HCT116 (cell line): Measurements from ENCODE around the gene LHX4.

ENCODE experiments used
- CEBPB ChIP-seq: IDR thresholded peaks from 2 replicates; pipeline ENCODE4 v1.6.1; 2012; ENCODE audit warnings: low read depth
- EGR1 ChIP-seq: IDR thresholded peaks from 2 replicates; pipeline ENCODE4 v1.6.1; 2012; ENCODE audit warnings: low read depth
- EZH2 ChIP-seq: fragments of 200-600 bp; sonication (generic); IDR thresholded peaks from 2 replicates; pipeline ENCODE4 v1.6.1; 2017; ENCODE audit warnings: antibody characterized with exemption, mixed run types
- EZH2phosphoT487 ChIP-seq: fragments of 200-600 bp; IDR thresholded peaks from 2 replicates; pipeline ENCODE4 v1.6.1; 2018; ENCODE audit warnings: antibody characterized with exemption, borderline replicate concordance
- POLR2A ChIP-seq: IDR thresholded peaks from 2 replicates; pipeline ENCODE4 v1.7.0; 2011; ENCODE audit warnings: borderline replicate concordance; ENCODE audit not compliant: insufficient read depth, insufficient read length; ENCODE audit errors: extremely low read depth
- POLR2AphosphoS5 ChIP-seq: IDR thresholded peaks from 2 replicates; pipeline ENCODE4 v1.6.1; 2011; ENCODE audit warnings: mild to moderate bottlenecking, low read depth, low read length, moderate library complexity
- SIN3A ChIP-seq: IDR thresholded peaks from 2 replicates; pipeline ENCODE4 v1.6.1; 2012; ENCODE audit warnings: low read depth
- SP1 ChIP-seq: IDR thresholded peaks from 2 replicates; pipeline ENCODE4 v1.6.1; 2012; ENCODE audit warnings: low read depth
- TCF7L2 ChIP-seq: IDR thresholded peaks from 2 replicates; pipeline ENCODE4 v1.7.0; 2011; ENCODE audit warnings: borderline replicate concordance, inconsistent platforms; ENCODE audit not compliant: insufficient read depth, insufficient read length; ENCODE audit errors: extremely low read depth
- YY1 ChIP-seq: IDR thresholded peaks from 2 replicates; pipeline ENCODE4 v1.6.1; 2011; ENCODE audit warnings: low read length, low read depth, moderate library complexity, mild to moderate bottlenecking; ENCODE audit not compliant: insufficient replicate concordance; ENCODE audit errors: extremely low read depth
- TF ChIP-seq, protein P1 (sequence below), 3 experiments: fragments of 200-600 bp in 1 of 3; sonication (generic) in 1 of 3; IDR thresholded peaks in 2 of 3; conservative IDR thresholded peaks in 1 of 3; 2 replicates each; pipeline ENCODE4 v1.5.1; 2012 to 2017; ENCODE audit warnings: low read depth in 2 of 3, low read length in 2 of 3, antibody characterized with exemption in 1 of 3, borderline replicate concordance in 1 of 3, control low read depth in 1 of 3, mild to moderate bottlenecking in 1 of 3, mixed read lengths in 1 of 3, mixed run types in 1 of 3, moderate library complexity in 1 of 3; ENCODE audit not compliant: insufficient read depth in 1 of 3
- TF ChIP-seq, protein P2 (sequence below): IDR thresholded peaks from 2 replicates; pipeline ENCODE4 v1.6.1; 2012; ENCODE audit warnings: low read depth
- TF ChIP-seq, protein P3 (sequence below): IDR thresholded peaks from 2 replicates; pipeline ENCODE4 v1.6.1; 2011; ENCODE audit warnings: mild to moderate bottlenecking, low read length, moderate library complexity; ENCODE audit not compliant: insufficient replicate concordance; ENCODE audit errors: extremely low read depth

DNA sequence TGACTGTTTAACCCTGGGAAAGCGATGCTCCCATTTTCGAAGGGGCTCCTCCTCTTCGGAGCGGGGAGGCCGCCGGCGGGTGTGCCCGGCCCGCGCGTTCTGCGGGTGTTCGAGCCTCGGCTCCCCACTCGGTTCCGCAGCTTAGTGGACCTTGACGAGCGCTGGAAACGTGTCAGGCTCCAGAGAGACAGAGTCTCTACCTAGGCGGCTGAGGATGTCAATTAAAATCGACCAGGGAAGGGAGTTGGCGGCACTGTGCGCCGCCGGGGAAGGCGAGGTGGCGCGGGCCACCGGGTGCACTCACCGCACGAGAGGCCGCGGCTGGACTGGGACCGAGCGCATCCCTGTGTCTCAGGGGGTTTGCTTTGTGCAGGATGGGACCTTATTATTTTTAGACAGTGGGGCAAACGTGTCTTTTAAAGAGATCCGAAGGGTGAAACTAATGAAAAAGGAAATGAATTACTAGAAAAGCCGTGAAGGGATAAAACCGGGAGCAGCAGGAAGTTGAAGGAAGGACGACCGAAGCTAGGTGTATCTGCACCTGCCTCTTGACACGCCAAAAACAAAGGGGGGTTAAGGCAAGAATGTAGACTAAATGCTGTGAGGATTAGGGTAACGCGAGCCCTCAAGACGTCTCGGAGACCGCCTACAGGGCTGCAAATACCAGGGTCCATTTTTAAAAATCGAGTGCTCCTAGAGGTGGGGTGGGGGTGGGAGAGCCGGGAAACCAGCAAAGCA is 5.6 kb downstream of the LHX4 start:
- TF ChIP-seq EZH2phosphoT487 (no peak), YY1 (no peak), CEBPB (no peak), POLR2AphosphoS5 (no peak), SIN3A (no peak), EZH2 (no peak), POLR2A (no peak), EGR1 (no peak), SP1 (no peak), TCF7L2 (no peak)
- TF ChIP-seq, protein P1, sequence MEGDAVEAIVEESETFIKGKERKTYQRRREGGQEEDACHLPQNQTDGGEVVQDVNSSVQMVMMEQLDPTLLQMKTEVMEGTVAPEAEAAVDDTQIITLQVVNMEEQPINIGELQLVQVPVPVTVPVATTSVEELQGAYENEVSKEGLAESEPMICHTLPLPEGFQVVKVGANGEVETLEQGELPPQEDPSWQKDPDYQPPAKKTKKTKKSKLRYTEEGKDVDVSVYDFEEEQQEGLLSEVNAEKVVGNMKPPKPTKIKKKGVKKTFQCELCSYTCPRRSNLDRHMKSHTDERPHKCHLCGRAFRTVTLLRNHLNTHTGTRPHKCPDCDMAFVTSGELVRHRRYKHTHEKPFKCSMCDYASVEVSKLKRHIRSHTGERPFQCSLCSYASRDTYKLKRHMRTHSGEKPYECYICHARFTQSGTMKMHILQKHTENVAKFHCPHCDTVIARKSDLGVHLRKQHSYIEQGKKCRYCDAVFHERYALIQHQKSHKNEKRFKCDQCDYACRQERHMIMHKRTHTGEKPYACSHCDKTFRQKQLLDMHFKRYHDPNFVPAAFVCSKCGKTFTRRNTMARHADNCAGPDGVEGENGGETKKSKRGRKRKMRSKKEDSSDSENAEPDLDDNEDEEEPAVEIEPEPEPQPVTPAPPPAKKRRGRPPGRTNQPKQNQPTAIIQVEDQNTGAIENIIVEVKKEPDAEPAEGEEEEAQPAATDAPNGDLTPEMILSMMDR (IDR thresholded peaks at IDR 0.05 in 2 of 3, conservative IDR thresholded peaks at IDR 0.05 in 1 of 3; ENCODE audit: borderline replicate concordance in 1 of 3, insufficient read depth in 1 of 3, low read depth in 2 of 3, low read length in 2 of 3): no peak
- TF ChIP-seq, protein P2, sequence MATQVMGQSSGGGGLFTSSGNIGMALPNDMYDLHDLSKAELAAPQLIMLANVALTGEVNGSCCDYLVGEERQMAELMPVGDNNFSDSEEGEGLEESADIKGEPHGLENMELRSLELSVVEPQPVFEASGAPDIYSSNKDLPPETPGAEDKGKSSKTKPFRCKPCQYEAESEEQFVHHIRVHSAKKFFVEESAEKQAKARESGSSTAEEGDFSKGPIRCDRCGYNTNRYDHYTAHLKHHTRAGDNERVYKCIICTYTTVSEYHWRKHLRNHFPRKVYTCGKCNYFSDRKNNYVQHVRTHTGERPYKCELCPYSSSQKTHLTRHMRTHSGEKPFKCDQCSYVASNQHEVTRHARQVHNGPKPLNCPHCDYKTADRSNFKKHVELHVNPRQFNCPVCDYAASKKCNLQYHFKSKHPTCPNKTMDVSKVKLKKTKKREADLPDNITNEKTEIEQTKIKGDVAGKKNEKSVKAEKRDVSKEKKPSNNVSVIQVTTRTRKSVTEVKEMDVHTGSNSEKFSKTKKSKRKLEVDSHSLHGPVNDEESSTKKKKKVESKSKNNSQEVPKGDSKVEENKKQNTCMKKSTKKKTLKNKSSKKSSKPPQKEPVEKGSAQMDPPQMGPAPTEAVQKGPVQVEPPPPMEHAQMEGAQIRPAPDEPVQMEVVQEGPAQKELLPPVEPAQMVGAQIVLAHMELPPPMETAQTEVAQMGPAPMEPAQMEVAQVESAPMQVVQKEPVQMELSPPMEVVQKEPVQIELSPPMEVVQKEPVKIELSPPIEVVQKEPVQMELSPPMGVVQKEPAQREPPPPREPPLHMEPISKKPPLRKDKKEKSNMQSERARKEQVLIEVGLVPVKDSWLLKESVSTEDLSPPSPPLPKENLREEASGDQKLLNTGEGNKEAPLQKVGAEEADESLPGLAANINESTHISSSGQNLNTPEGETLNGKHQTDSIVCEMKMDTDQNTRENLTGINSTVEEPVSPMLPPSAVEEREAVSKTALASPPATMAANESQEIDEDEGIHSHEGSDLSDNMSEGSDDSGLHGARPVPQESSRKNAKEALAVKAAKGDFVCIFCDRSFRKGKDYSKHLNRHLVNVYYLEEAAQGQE: no peak
- TF ChIP-seq, protein P3, sequence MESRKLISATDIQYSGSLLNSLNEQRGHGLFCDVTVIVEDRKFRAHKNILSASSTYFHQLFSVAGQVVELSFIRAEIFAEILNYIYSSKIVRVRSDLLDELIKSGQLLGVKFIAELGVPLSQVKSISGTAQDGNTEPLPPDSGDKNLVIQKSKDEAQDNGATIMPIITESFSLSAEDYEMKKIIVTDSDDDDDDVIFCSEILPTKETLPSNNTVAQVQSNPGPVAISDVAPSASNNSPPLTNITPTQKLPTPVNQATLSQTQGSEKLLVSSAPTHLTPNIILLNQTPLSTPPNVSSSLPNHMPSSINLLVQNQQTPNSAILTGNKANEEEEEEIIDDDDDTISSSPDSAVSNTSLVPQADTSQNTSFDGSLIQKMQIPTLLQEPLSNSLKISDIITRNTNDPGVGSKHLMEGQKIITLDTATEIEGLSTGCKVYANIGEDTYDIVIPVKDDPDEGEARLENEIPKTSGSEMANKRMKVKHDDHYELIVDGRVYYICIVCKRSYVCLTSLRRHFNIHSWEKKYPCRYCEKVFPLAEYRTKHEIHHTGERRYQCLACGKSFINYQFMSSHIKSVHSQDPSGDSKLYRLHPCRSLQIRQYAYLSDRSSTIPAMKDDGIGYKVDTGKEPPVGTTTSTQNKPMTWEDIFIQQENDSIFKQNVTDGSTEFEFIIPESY: no peak
